ENCODE results near the gene AKAP8. TPM values are rescaled to one million over a fixed set of nuclear protein-coding genes. Genes with fewer than 3 reads are reported as not detected.

Gene AKAP8
- total and polyA plus RNA-seq, 2 experiments from 2014 or later = 22.4 to 36.5 TPM

DNA sequence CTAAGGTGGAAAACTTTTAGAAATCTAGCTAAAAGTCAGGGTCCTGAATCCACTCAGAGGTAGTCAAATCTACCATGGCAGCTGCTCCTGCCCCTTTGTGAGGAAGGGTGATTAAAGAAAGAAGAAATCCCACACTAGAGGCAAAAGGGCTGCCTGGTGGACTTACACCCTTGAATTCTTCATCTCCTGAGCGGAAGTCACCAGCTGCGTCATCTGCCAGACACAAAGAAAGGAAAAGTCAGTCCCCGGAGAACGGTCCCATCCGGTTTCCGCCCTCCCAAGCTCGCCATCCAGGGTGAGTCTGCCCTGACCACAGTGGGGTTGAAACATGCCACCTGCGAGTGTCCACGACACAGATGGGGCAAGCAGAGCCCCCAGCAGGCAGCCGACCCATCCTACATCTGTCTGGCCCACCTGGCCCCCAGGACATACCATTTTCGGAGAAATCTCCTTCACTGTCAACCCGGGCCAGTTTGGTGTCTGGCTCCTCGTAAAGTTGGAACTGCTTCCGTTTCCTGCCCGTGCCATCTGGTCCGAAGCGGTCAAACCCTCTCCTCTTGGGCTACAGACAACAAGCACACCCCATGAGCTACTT lies 7.7 kb downstream of the AKAP8 start:
- no peak overlapping the region for H3K4me3 Mint-ChIP-seq
- no peak overlapping the region for H3K4me2 ChIP-seq
- peaks cover 28% of the 10 kb centered on the region for H3K36me3 ChIP-seq (ENCODE audit: insufficient read depth)
- no peak overlapping the region for H3K27ac ChIP-seq (ENCODE audit: low read depth)
- no peak for ATAC-seq
- peaks cover 23% of the 10 kb centered on the region for H4K20me1 ChIP-seq (replicated peaks; ENCODE audit: insufficient read depth)
- no peak overlapping the region for H3K4me3 ChIP-seq
- H3K79me2 ChIP-seq (replicated peaks; ENCODE audit: insufficient read depth) = peaks cover 56% of the 10 kb centered on the region
- H3K4me1 Mint-ChIP-seq = peaks cover 3% of the 10 kb centered on the region
- no peaks in the 10 kb centered on the region for H3K27me3 ChIP-seq (ENCODE audit: insufficient read depth)
- H3K27me3 Mint-ChIP-seq (ENCODE audit: insufficient read depth, low read depth, poor library complexity) = peaks cover 13% of the 10 kb centered on the region
- no peaks in the 10 kb centered on the region for H3K4me1 ChIP-seq (ENCODE audit: insufficient read depth)
- H3K9me3 Mint-ChIP-seq = no peaks in the 10 kb centered on the region
- H3K9me2 ChIP-seq (ENCODE audit: insufficient read depth) = no peaks in the 10 kb centered on the region
- H2AFZ ChIP-seq = no peak overlapping the region
- H3K27ac Mint-ChIP-seq = no peak overlapping the region
- no peak for DNase-seq (ENCODE audit: low spot score)
- TF ChIP-seq, protein P1, sequence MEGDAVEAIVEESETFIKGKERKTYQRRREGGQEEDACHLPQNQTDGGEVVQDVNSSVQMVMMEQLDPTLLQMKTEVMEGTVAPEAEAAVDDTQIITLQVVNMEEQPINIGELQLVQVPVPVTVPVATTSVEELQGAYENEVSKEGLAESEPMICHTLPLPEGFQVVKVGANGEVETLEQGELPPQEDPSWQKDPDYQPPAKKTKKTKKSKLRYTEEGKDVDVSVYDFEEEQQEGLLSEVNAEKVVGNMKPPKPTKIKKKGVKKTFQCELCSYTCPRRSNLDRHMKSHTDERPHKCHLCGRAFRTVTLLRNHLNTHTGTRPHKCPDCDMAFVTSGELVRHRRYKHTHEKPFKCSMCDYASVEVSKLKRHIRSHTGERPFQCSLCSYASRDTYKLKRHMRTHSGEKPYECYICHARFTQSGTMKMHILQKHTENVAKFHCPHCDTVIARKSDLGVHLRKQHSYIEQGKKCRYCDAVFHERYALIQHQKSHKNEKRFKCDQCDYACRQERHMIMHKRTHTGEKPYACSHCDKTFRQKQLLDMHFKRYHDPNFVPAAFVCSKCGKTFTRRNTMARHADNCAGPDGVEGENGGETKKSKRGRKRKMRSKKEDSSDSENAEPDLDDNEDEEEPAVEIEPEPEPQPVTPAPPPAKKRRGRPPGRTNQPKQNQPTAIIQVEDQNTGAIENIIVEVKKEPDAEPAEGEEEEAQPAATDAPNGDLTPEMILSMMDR (conservative IDR thresholded peaks at IDR 0.05; ENCODE audit: low read depth in 2 of 2) = no peak
- TF ChIP-seq JUNB (IDR thresholded peaks at IDR 0.05; ENCODE audit: unreplicated experiment) (no peak), EZH2 (IDR thresholded peaks at IDR 0.05; ENCODE audit: low read depth, unreplicated experiment) (no peak), NANOG (IDR thresholded peaks at IDR 0.05; ENCODE audit: borderline replicate concordance) (no peak), EZH2phosphoT487 (IDR thresholded peaks at IDR 0.05; ENCODE audit: unreplicated experiment) (no peak), ZNF331 (CRISPR knock-in tag; IDR thresholded peaks at IDR 0.05; ENCODE audit: low read depth) (no peak)
- TF ChIP-seq, protein P2, sequence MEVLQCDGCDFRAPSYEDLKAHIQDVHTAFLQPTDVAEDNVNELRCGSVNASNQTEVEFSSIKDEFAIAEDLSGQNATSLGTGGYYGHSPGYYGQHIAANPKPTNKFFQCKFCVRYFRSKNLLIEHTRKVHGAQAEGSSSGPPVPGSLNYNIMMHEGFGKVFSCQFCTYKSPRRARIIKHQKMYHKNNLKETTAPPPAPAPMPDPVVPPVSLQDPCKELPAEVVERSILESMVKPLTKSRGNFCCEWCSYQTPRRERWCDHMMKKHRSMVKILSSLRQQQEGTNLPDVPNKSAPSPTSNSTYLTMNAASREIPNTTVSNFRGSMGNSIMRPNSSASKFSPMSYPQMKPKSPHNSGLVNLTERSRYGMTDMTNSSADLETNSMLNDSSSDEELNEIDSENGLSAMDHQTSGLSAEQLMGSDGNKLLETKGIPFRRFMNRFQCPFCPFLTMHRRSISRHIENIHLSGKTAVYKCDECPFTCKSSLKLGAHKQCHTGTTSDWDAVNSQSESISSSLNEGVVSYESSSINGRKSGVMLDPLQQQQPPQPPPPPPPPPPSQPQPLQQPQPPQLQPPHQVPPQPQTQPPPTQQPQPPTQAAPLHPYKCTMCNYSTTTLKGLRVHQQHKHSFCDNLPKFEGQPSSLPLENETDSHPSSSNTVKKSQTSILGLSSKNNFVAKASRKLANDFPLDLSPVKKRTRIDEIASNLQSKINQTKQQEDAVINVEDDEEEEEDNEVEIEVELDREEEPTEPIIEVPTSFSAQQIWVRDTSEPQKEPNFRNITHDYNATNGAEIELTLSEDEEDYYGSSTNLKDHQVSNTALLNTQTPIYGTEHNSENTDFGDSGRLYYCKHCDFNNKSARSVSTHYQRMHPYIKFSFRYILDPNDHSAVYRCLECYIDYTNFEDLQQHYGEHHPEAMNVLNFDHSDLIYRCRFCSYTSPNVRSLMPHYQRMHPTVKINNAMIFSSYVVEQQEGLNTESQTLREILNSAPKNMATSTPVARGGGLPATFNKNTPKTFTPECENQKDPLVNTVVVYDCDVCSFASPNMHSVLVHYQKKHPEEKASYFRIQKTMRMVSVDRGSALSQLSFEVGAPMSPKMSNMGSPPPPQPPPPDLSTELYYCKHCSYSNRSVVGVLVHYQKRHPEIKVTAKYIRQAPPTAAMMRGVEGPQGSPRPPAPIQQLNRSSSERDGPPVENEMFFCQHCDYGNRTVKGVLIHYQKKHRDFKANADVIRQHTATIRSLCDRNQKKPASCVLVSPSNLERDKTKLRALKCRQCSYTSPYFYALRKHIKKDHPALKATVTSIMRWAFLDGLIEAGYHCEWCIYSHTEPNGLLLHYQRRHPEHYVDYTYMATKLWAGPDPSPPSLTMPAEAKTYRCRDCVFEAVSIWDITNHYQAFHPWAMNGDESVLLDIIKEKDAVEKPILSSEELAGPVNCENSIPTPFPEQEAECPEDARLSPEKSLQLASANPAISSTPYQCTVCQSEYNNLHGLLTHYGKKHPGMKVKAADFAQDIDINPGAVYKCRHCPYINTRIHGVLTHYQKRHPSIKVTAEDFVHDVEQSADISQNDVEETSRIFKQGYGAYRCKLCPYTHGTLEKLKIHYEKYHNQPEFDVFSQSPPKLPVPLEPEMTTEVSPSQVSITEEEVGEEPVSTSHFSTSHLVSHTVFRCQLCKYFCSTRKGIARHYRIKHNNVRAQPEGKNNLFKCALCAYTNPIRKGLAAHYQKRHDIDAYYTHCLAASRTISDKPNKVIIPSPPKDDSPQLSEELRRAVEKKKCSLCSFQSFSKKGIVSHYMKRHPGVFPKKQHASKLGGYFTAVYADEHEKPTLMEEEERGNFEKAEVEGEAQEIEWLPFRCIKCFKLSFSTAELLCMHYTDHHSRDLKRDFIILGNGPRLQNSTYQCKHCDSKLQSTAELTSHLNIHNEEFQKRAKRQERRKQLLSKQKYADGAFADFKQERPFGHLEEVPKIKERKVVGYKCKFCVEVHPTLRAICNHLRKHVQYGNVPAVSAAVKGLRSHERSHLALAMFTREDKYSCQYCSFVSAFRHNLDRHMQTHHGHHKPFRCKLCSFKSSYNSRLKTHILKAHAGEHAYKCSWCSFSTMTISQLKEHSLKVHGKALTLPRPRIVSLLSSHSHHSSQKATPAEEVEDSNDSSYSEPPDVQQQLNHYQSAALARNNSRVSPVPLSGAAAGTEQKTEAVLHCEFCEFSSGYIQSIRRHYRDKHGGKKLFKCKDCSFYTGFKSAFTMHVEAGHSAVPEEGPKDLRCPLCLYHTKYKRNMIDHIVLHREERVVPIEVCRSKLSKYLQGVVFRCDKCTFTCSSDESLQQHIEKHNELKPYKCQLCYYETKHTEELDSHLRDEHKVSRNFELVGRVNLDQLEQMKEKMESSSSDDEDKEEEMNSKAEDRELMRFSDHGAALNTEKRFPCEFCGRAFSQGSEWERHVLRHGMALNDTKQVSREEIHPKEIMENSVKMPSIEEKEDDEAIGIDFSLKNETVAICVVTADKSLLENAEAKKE (CRISPR knock-in tag; IDR thresholded peaks at IDR 0.05) = no peak
- peaks cover 65% of the 10 kb centered on the region for H3K36me3 Mint-ChIP-seq (ENCODE audit: low read depth)
- no peaks in the 10 kb centered on the region for H3F3A ChIP-seq (replicated peaks; ENCODE audit: low read depth)

Data from GM23338 (cell line).